Large intestine (tissue), 3 donors: ENCODE results near the gene ECEL1. TPM values are rescaled to one million over a fixed set of nuclear protein-coding genes. Genes with fewer than 3 reads are reported as not detected.
"Not testable (repeated sequence)": the region's sequence is repeated elsewhere in the genome, so short reads cannot be mapped to it uniquely, and the experiment has no call there.

ENCODE experiments used
- DNase-seq, 2 donors: peaks; one replicate each; pipeline versions ENCODE4 v3.0.0 to v3.0.0-alpha.2; 2013
- H3K27ac ChIP-seq: one replicate; pipeline ENCODE4 v1.5.1; 2013; ENCODE audit warnings: low read length
- H3K27me3 ChIP-seq: 2 replicates; pipeline ENCODE4 v1.6.1; 2013; ENCODE audit warnings: low read length; ENCODE audit not compliant: control insufficient read depth, insufficient read depth
- H3K36me3 ChIP-seq: 2 replicates; pipeline ENCODE4 v1.6.1; 2013; ENCODE audit warnings: low read length; ENCODE audit not compliant: control insufficient read depth, insufficient read depth
- H3K4me1 ChIP-seq: one replicate; pipeline ENCODE4 v1.6.1; 2013; ENCODE audit warnings: low read length; ENCODE audit not compliant: control insufficient read depth, insufficient read depth
- H3K4me3 ChIP-seq: one replicate; pipeline ENCODE4 v1.5.1; 2013; ENCODE audit warnings: low read length
- H3K9me3 ChIP-seq: one replicate; pipeline ENCODE4 v1.6.1; 2013; ENCODE audit warnings: mild to moderate bottlenecking, low read depth, low read length, moderate library complexity; ENCODE audit not compliant: control insufficient read depth
- WGBS: methylation state at CpG from one replicate; pipeline ENCODE4 v1.1.5; 2013; ENCODE audit warnings: low lambda C conversion rate; ENCODE audit not compliant: insufficient coverage; 5-methylcytosine and 5-hydroxymethylcytosine counted together
- polyA plus RNA-seq: library from polyadenylated mRNA; unstranded; fragments of 120-200 nt; gene quantifications from one replicate; pipeline ENCODE4 v1.2.1, GENCODE V29; 2013

ECEL1 gene
- polyA plus RNA-seq, 1 donor: 1.1 TPM

DNA sequence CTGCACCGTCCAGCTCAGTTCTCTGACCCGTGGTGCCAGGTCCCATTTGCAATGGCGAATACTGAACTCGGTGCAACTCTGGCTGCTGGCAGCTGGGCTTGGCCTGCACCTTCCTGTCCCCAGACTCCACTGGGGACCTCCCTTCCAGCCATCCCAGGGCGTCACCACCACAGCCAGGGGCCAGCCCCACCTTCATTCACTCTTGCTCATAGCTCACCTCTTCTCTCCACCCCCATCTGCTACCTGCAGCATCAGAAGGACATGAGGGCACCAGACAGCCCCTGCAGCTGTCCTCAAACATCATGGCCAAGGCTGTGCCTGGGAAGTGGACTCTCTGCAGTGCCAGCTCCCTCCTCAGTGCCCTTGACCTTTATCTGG is 47.9 kb downstream of the ECEL1 start:
- no CpG with 5 or more reads among the region's 5 CpGs for WGBS
- Histone ChIP-seq H3K27ac (no peak overlapping the region), H3K4me3 (no peak overlapping the region), H3K36me3 (no peaks in the 10 kb centered on the region), H3K9me3 (no peaks in the 10 kb centered on the region), H3K27me3 (no peaks in the 10 kb centered on the region), H3K4me1 (peaks cover 4% of the 10 kb centered on the region)
- DNase-seq: no peak

- WGBS: no CpG with 5 or more reads among the region's 22 CpGs
- Histone ChIP-seq H3K4me3 (no peak overlapping the region), H3K27ac (no peak overlapping the region), H3K27me3 (no peaks in the 10 kb centered on the region), H3K36me3 (no peaks in the 10 kb centered on the region), H3K9me3 (no peaks in the 10 kb centered on the region), H3K4me1 (peaks cover 4% of the 10 kb centered on the region)
- no peak for DNase-seq
These were observed 48.5 kb downstream of the ECEL1 start for GRCh38 chr2:232438951-232439757.

DNA sequence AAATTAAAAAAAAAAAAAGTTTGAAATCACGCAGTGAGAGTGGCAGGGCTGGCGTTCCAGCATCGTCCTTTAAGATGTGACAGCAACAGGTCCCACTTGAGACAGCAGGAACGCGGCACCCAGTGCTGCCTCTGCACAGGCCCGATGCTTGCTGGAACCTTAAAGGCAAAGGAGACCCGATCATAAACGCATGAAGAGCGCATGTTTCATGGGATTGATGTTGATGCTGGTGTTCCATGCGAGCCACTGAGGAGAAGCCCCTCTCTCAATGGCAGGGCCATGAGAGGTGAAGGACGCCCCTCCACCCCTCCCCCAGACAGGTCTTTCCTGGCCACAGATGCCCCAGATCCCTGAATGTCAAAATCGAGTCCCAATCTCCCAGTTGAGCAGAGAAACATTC is 49.5 kb downstream of the ECEL1 start:
- Histone ChIP-seq H3K9me3 (no peaks in the 10 kb centered on the region), H3K36me3 (no peaks in the 10 kb centered on the region), H3K27ac (no peak overlapping the region), H3K4me3 (no peak overlapping the region), H3K4me1 (peaks cover 4% of the 10 kb centered on the region), H3K27me3 (no peaks in the 10 kb centered on the region)
- no peak for DNase-seq
- WGBS: no CpG with 5 or more reads among the region's 12 CpGs

GRCh38 chr2:232437195-232437571 is 50.5 kb downstream of the ECEL1 start:
- DNase-seq: no peak
- no peak overlapping the region for H3K4me3 ChIP-seq
- H3K9me3 ChIP-seq: no peaks in the 10 kb centered on the region
- whole genome bisulfite sequencing: no CpG with 5 or more reads among the region's 12 CpGs
- no peaks in the 10 kb centered on the region for H3K36me3 ChIP-seq
- H3K27ac ChIP-seq: no peak overlapping the region
- peaks cover 4% of the 10 kb centered on the region for H3K4me1 ChIP-seq
- no peaks in the 10 kb centered on the region for H3K27me3 ChIP-seq

DNA sequence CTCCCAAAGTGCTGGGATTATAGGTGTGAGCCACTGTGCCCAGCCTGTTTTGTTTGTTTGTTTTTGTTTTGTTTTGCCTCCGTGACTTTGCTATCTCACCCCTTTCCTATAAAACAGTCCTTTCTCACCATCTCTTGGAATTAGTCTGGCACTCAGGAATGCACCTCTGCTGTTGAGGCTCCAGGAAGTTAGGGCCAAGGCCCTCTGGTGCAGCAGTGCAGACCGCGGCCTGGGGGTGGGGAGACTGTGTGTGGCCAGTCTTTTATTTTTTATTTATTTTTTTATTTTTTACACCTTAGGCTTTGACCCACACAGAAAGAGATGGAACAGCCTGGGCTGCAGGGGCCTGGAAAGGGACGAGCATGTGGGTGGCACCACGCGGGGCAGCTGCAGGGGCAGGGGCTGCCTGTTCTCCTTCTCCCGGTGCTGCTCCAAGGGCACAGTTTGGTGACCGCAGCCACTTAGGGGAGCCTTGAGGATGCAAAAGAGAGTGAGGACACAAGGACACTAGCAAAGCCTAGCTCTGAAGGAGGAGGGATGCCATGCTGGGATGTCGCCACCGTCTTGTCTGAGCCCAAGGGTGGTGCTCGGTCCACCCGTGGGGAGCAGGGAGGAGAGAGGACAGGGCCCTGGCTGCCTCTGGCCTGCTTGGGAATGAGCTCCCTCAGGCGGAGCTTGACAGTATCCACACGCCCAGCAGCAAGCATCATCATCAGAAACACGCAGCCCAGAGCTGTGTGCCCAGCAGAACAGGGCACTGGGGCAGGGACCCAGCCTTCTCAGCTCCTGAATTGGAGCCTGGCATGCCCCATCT is 51.0 kb downstream of the ECEL1 start:
- Histone ChIP-seq H3K4me3 (no peak overlapping the region), H3K9me3 (no peaks in the 10 kb centered on the region), H3K36me3 (no peaks in the 10 kb centered on the region), H3K27ac (no peak overlapping the region), H3K4me1 (peaks cover 4% of the 10 kb centered on the region), H3K27me3 (no peaks in the 10 kb centered on the region)
- 100% methylated on average over 1 of the region's 15 CpGs for WGBS
- no peak for DNase-seq

DNA sequence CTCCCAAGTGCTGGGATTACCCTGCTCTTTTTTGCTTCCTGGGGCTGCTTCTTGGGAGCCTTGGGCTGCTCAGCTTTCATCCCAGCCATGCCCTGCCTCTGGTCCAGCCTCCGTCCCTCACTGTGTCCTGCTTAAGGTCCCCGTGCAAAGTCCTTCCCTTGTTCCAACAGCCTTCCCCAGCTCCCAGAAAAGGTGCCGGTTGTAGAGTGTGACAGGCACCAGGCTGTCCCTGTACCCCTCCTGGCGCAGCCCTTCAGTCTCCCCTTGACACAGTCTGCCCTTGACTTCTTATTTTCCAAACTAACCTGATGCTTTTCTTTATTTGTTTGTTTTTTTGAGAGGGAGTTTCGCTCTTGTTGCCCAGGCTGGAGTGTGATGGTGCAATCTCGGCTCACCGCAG is 51.8 kb downstream of the ECEL1 start:
- Histone ChIP-seq H3K36me3 (no peaks in the 10 kb centered on the region), H3K27ac (no peak overlapping the region), H3K9me3 (no peaks in the 10 kb centered on the region), H3K4me1 (peaks cover 4% of the 10 kb centered on the region), H3K27me3 (no peaks in the 10 kb centered on the region), H3K4me3 (no peak overlapping the region)
- WGBS: 70% methylated on average over 2 of the region's 7 CpGs
- no peak for DNase-seq

GRCh38 chr2:232435375-232435648 is 52.3 kb downstream of the ECEL1 start:
- H3K4me1 ChIP-seq: peaks cover 2% of the 10 kb centered on the region
- WGBS: no CpG with 5 or more reads among the region's 4 CpGs
- DNase-seq: no peak
- H3K27me3 ChIP-seq: no peaks in the 10 kb centered on the region
- H3K27ac ChIP-seq: no peak overlapping the region
- H3K4me3 ChIP-seq: no peak overlapping the region
- no peaks in the 10 kb centered on the region for H3K9me3 ChIP-seq
- no peaks in the 10 kb centered on the region for H3K36me3 ChIP-seq

GRCh38 chr2:232434563-232435374 is 52.9 kb downstream of the ECEL1 start:
- Histone ChIP-seq H3K4me3 (no peak overlapping the region), H3K36me3 (no peaks in the 10 kb centered on the region), H3K27ac (no peak overlapping the region), H3K4me1 (peaks cover 1% of the 10 kb centered on the region), H3K27me3 (no peaks in the 10 kb centered on the region), H3K9me3 (no peaks in the 10 kb centered on the region)
- no CpG with 5 or more reads among the region's 12 CpGs for WGBS
- DNase-seq: no peak

DNA sequence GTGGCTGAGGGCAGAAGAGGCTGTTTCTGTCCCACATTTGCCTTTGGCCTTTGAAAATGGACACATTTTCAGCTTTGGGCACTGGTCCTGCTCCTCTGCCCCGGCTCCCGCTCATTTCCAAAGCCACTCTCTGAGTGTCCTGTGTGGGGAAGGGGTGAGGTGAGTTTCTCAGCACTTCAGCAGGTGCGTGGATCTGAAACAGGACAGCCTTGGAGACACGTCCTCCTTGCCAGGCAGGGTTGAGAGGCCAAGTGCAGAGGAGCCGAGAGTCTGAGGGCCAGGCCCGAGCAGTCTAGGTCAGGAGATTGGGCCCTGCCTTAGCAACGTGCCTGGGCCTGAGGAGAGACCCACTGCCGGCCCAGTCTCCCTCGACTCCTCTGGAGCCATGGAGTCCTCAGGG is 53.5 kb downstream of the ECEL1 start:
- Histone ChIP-seq H3K36me3 (no peaks in the 10 kb centered on the region), H3K27ac (no peak overlapping the region), H3K27me3 (no peaks in the 10 kb centered on the region), H3K9me3 (no peaks in the 10 kb centered on the region), H3K4me3 (no peak overlapping the region), H3K4me1 (no peaks in the 10 kb centered on the region)
- DNase-seq: no peak
- WGBS: no CpG with 5 or more reads among the region's 9 CpGs

- H3K4me1 ChIP-seq, DNase-seq: not testable (repeated sequence)
These were observed 54.0 kb downstream of the ECEL1 start for GRCh38 chr2:232433622-232434021.

More at GRCh38 chr2:232433622-232434021, 54.0 kb downstream of the ECEL1 start:
- H3K9me3 ChIP-seq, H3K4me3 ChIP-seq, H3K27ac ChIP-seq, H3K36me3 ChIP-seq, H3K27me3 ChIP-seq: not testable (repeated sequence)
- no CpG with 5 or more reads among the region's 9 CpGs for WGBS
